Epithelial cell of prostate (primary cell): Measurements from ENCODE around the gene ANKRD27.
A peak's percentile ranks its signal among the peaks of the same experiment; 100 is the strongest.
"Not testable (repeated sequence)": the region's sequence is repeated elsewhere in the genome, so short reads cannot be mapped to it uniquely, and the experiment has no call there.

ENCODE experiments used
- DNase-seq: peaks from one replicate; pipeline ENCODE4 v3.0.0-alpha.2; 2011; ENCODE audit warnings: low read depth, low spot score
- H3K27ac ChIP-seq: fragments of 450-650 bp; 2 replicates; pipeline ENCODE4 v1.5.1; 2017; ENCODE audit warnings: mild to moderate bottlenecking

The ANKRD27 gene

GRCh38 chr19:32674931-32675719 lies at the start of gene ANKRD27:
ANKRD27 (minus strand) TSS chr19:32675180; CDS start chr19:32659015, 16,165 bp downstream.
- DNase-seq = peak; percentile 84
- H3K27ac ChIP-seq = peak within 1 kb of the TSS; percentile 47

- no peak for DNase-seq
- H3K27ac ChIP-seq = no peak overlapping the region
Measured at GRCh38 chr19:32720936-32721250, 45.9 kb upstream of the ANKRD27 start.

GRCh38 chr19:32720216-32720935 lies 45.4 kb upstream of the ANKRD27 start:
- DNase-seq = no peak
- no peak overlapping the region for H3K27ac ChIP-seq

GRCh38 chr19:32719611-32720059 lies 44.7 kb upstream of the ANKRD27 start, which contains the start of gene TDRD12:
TDRD12 (plus strand) TSS chr19:32719767; CDS start chr19:32720073, 306 bp downstream.
- no peak for DNase-seq
- H3K27ac ChIP-seq = no peak within 1 kb of the TSS

- DNase-seq = peak; percentile 40
Measured at GRCh38 chr19:32718286-32718685, 43.3 kb upstream of the ANKRD27 start.

GRCh38 chr19:32717496-32717895 lies 42.5 kb upstream of the ANKRD27 start:
- H3K27ac ChIP-seq = no peak overlapping the region
- no peak for DNase-seq

More at GRCh38 chr19:32718286-32718685, 43.3 kb upstream of the ANKRD27 start:
- H3K27ac ChIP-seq = no peak overlapping the region

GRCh38 chr19:32716203-32716602 lies 41.2 kb upstream of the ANKRD27 start:
- DNase-seq, H3K27ac ChIP-seq: not testable (repeated sequence)

GRCh38 chr19:32711747-32712146 lies 36.8 kb upstream of the ANKRD27 start:
- no peak overlapping the region for H3K27ac ChIP-seq
- no peak for DNase-seq

GRCh38 chr19:32709032-32709431 lies 34.1 kb upstream of the ANKRD27 start:
- no peak for DNase-seq
- no peak overlapping the region for H3K27ac ChIP-seq

- no peak overlapping the region for H3K27ac ChIP-seq
- no peak for DNase-seq
Measured at GRCh38 chr19:32708457-32708856, 33.5 kb upstream of the ANKRD27 start.

GRCh38 chr19:32704006-32704405 lies 29.0 kb upstream of the ANKRD27 start:
- H3K27ac ChIP-seq, DNase-seq: not testable (repeated sequence)

- H3K27ac ChIP-seq = peak overlapping the region; percentile 39
- DNase-seq = no peak
Measured at GRCh38 chr19:32702010-32702409, 27.0 kb upstream of the ANKRD27 start.

- not testable (repeated sequence) for DNase-seq
- H3K27ac ChIP-seq = peak overlapping the region; percentile 39
Measured at GRCh38 chr19:32700129-32700528, 25.1 kb upstream of the ANKRD27 start.

- DNase-seq, H3K27ac ChIP-seq: not testable (repeated sequence)
Measured at GRCh38 chr19:32696771-32697170, 21.8 kb upstream of the ANKRD27 start.

- H3K27ac ChIP-seq, DNase-seq: not testable (repeated sequence)
Measured at GRCh38 chr19:32695506-32695905, 20.5 kb upstream of the ANKRD27 start.

GRCh38 chr19:32694851-32695250 lies 19.9 kb upstream of the ANKRD27 start:
- not testable (repeated sequence) for DNase-seq, H3K27ac ChIP-seq

GRCh38 chr19:32694316-32694715 lies 19.3 kb upstream of the ANKRD27 start:
- not testable (repeated sequence) for DNase-seq
- peak overlapping the region; percentile 44 for H3K27ac ChIP-seq

GRCh38 chr19:32693151-32694108 lies 18.4 kb upstream of the ANKRD27 start:
- DNase-seq = not testable (repeated sequence)
- peak overlapping the region; percentile 69 for H3K27ac ChIP-seq

GRCh38 chr19:32692727-32693061 lies 17.7 kb upstream of the ANKRD27 start:
- DNase-seq = no peak
- H3K27ac ChIP-seq = peak overlapping the region; percentile 69
